ENCODE data around the gene AVPR2. TPM values are rescaled to one million over a fixed set of nuclear protein-coding genes. Genes with fewer than 3 reads are reported as not detected.

The AVPR2 gene
- total and polyA plus RNA-seq, 4 donors, result 0.51 to 2.5 (median 0.84) TPM

DNA sequence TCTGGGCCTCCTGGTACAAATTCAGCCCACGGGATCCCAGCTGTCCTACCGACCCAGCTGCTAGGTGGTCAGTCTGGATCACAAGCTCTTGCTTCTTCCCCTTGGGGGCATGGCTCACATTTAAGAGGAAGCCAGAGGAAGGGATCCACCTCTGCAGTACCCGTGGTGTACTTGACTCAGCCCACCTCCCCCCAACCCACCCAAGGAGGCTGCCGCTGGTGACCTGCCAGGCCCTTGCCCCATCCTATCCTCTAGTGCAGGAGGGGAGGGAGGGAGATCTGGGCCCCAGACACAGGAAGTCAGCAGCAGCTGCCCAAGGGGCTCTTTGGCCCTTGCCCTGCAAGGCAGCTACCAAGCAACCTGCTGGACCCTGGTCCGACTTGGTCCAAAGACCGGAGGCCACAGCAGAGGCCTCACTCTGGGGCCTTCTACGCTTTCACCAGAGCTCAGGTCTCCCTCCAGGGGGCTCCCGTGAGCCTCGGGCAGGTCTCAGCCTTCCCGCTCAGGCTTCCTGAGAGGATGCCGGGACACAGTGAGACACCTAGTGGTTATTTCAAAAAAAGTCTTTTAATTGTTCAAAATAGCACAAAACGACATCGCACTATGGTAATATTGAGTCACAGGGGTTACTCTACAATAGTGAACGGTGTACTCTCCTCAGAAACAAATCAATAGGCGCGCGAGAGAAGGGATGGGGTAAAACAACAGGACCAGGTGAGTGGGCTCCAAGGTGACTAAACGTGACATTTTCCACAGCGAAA, 42.7 kb downstream of the AVPR2 start:
- DNase-seq (peak; percentile 64 to 74 (median 64)), ATAC-seq (ENCODE audit: insufficient read depth, low FRiP score) (peak; percentile 63)
- H3K9ac ChIP-seq (ENCODE audit: insufficient read depth in 1 of 2, low read length in 2 of 2), result no peak overlapping the region
- no peak overlapping the region for H3K4me3 ChIP-seq
- peaks cover 3 to 31% (median 16%) of the 10 kb centered on the region in 4 donors for H3K36me3 ChIP-seq (ENCODE audit: control insufficient read depth in 4 of 4, insufficient read depth in 4 of 4, low read length in 4 of 4)
- peak overlapping the region; percentile 6 to 18 for H3K27ac ChIP-seq (ENCODE audit: low read depth in 1 of 2, low read length in 1 of 2)
- peaks cover 0 to 13% (median 6%) of the 10 kb centered on the region in 5 donors for H3K4me1 ChIP-seq (ENCODE audit: control insufficient read depth in 5 of 5, insufficient read depth in 5 of 5, low read length in 5 of 5)
- no peaks in the 10 kb centered on the region for H3K27me3 ChIP-seq (ENCODE audit: control insufficient read depth in 3 of 3, insufficient read depth in 3 of 3, low read length in 2 of 3)
- TF ChIP-seq, protein P1, sequence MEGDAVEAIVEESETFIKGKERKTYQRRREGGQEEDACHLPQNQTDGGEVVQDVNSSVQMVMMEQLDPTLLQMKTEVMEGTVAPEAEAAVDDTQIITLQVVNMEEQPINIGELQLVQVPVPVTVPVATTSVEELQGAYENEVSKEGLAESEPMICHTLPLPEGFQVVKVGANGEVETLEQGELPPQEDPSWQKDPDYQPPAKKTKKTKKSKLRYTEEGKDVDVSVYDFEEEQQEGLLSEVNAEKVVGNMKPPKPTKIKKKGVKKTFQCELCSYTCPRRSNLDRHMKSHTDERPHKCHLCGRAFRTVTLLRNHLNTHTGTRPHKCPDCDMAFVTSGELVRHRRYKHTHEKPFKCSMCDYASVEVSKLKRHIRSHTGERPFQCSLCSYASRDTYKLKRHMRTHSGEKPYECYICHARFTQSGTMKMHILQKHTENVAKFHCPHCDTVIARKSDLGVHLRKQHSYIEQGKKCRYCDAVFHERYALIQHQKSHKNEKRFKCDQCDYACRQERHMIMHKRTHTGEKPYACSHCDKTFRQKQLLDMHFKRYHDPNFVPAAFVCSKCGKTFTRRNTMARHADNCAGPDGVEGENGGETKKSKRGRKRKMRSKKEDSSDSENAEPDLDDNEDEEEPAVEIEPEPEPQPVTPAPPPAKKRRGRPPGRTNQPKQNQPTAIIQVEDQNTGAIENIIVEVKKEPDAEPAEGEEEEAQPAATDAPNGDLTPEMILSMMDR (IDR thresholded peaks at IDR 0.05; ENCODE audit: control extremely low read depth, extremely low read depth), result peak; percentile 58
- 37 to 48% methylated on average over 15 to 19 of the region's 19 CpGs for WGBS, 2 donors
- peaks cover 0 to 2% (median 0%) of the 10 kb centered on the region in 4 donors for H3K9me3 ChIP-seq (ENCODE audit: control insufficient read depth in 4 of 4, insufficient read depth in 3 of 4, low read length in 3 of 4)

DNA sequence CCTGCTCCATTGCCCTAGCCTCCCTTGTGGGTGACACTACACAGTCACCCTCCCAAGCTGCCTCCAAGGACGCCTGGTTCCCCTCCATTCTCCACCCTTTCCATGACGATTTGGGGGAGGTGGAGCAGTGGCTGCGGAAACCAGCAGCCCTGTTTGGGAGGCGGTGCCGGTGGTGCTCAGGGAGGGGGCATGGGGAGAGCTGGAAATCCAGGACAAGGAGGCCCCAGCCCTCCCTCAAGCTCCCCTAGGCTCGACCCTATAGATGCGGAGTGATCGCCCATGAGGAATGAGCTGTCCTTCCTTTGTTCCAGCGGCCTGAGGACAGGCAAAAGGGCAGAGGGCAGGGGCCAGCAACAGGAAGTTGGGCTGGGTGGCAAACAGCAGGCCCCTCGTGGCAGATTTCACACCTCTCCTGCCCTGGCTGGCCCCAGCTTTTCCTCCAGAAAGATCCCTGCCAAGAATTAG, 43.6 kb downstream of the AVPR2 start:
- Histone ChIP-seq H3K9me3 (ENCODE audit: control insufficient read depth in 4 of 4, insufficient read depth in 3 of 4, low read length in 3 of 4) (peaks cover 0 to 2% (median 0%) of the 10 kb centered on the region in 4 donors), H3K27ac (ENCODE audit: low read depth in 1 of 2, low read length in 1 of 2) (peak overlapping the region in 1 of 2 donors; percentile 57), H3K9ac (ENCODE audit: insufficient read depth in 1 of 2, low read length in 2 of 2) (no peak overlapping the region), H3K4me3 (no peak overlapping the region), H3K27me3 (ENCODE audit: control insufficient read depth in 3 of 3, insufficient read depth in 3 of 3, low read length in 2 of 3) (no peaks in the 10 kb centered on the region), H3K4me1 (ENCODE audit: control insufficient read depth in 5 of 5, insufficient read depth in 5 of 5, low read length in 5 of 5) (peaks cover 0 to 13% (median 6%) of the 10 kb centered on the region in 5 donors), H3K36me3 (ENCODE audit: control insufficient read depth in 4 of 4, insufficient read depth in 4 of 4, low read length in 4 of 4) (peaks cover 11 to 37% (median 19%) of the 10 kb centered on the region in 4 donors)
- WGBS, 2 donors, result 57 to 70% methylated on average over 8 to 10 of the region's 10 CpGs
- no peak for DNase-seq
- TF ChIP-seq, protein P1 (IDR thresholded peaks at IDR 0.05; ENCODE audit: control extremely low read depth, extremely low read depth), result no peak
- ATAC-seq (ENCODE audit: insufficient read depth, low FRiP score), result no peak

DNA sequence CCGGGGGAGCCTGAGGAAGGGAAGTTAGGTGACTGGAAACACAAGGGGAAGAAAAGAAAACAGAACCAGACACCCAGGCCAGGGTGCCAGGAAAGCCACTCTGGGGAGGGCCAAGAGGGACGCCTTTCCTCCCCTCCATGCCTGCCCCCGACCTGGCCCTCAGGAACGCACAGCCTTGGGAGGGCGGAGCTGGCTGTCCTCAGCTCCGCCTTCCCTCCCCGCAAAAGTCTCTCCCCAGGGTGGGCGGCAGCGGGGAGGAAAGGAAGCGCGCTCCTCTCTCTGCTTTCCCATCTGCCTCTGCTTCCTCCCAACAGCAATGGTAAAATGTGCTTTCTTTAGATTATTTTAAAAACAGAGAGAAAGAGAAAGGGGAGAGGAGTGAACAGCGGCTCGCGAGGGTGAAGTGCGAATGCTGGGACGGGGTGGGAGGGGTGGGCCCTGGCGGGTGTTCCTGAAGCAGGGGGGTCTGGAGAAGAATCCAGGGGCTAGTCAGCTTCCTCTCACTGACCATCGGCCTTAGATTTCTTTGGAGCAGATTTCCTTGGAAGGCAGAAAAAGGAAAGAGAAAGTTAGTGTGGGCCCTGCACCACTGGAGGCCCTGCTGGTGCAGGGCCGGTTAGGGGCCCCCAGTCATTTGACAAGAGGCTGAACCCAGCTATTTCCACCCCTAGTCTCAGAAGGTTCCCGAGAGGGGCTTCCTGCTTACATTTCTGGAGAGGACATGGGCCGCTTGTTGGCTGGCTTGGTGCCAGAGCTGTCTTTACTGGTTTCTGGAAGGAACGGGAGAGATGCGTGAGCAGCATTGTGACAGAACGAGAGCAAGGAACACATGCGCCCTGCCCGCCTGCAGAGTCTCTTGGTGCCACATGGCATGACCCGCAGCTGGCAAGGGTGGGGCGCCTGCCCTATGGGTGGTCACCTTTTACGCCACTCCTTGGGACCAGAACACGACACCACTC, 44.7 kb downstream of the AVPR2 start:
- Histone ChIP-seq H3K27me3 (ENCODE audit: control insufficient read depth in 3 of 3, insufficient read depth in 3 of 3, low read length in 2 of 3) (no peaks in the 10 kb centered on the region), H3K9me3 (ENCODE audit: control insufficient read depth in 4 of 4, insufficient read depth in 3 of 4, low read length in 3 of 4) (peaks cover 0 to 2% (median 0%) of the 10 kb centered on the region in 4 donors), H3K36me3 (ENCODE audit: control insufficient read depth in 4 of 4, insufficient read depth in 4 of 4, low read length in 4 of 4) (peaks cover 11 to 43% (median 20%) of the 10 kb centered on the region in 4 donors), H3K27ac (ENCODE audit: low read depth in 1 of 2, low read length in 1 of 2) (peak overlapping the region; percentile 36 to 61), H3K9ac (ENCODE audit: insufficient read depth in 1 of 2, low read length in 2 of 2) (no peak overlapping the region), H3K4me3 (no peak overlapping the region), H3K4me1 (ENCODE audit: control insufficient read depth in 5 of 5, insufficient read depth in 5 of 5, low read length in 5 of 5) (peaks cover 0 to 13% (median 3%) of the 10 kb centered on the region in 5 donors)
- WGBS, 2 donors, result 25 to 75% methylated on average over 16 to 30 of the region's 30 CpGs
- peak; percentile 43 to 65 (median 62) for DNase-seq
- TF ChIP-seq, protein P1 (IDR thresholded peaks at IDR 0.05; ENCODE audit: control extremely low read depth, extremely low read depth), result no peak
- no peak for ATAC-seq (ENCODE audit: insufficient read depth, low FRiP score)

Data from lung (tissue), 12 donors.